ENCODE data around the gene CRTC3.

The CRTC3 gene

DNA sequence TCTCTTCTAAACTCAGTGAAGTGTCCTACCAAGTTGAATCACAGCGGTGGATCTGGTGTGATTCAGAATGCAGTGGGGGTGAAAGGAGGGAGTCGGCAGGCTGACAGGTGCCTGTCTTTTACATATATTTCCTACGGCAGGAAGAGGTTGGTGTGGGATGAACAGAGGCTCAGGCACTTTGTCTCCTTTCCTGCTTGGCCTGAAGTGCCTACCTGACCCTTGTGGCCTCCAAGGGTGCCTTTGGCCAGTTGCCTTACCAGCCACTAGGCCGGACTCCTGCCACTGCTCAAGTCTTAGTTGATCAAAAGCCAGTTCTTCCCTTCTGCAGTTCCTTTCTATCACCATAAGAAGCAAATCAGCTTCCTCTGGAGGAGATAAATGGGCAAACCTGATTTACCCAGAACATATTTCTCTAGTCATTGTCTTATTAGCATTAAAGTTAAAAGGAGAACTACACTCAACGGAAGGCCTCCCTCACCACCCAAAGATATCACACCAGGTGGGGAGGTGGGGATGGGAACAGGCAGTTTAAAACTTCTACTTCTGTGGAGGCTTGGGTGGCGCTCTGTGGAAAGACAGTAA is 52.1 kb downstream of the CRTC3 start:
- Histone ChIP-seq H3K9ac (ENCODE audit: low read length) (no peak overlapping the region), H2BK5ac (ENCODE audit: low read depth, low read length, poor library complexity) (no peak overlapping the region), H3K9me3 (ENCODE audit: insufficient read depth, low read depth, low read length) (no peaks in the 10 kb centered on the region), H4K8ac (ENCODE audit: low read depth, low read length) (no peak overlapping the region), H4K91ac (ENCODE audit: low read depth, low read length) (no peak overlapping the region), H3K23ac (ENCODE audit: low read length) (no peak overlapping the region), H2AFZ (ENCODE audit: insufficient read depth, low read length, poor library complexity) (no peak overlapping the region), H3K79me1 (ENCODE audit: low read length) (no peaks in the 10 kb centered on the region), H2BK120ac (ENCODE audit: insufficient read depth, low read length, poor library complexity) (no peak overlapping the region), H3K27me3 (ENCODE audit: insufficient read depth, low read length) (no peaks in the 10 kb centered on the region), H3K27ac (ENCODE audit: low read depth, low read length) (no peak overlapping the region), H3K14ac (ENCODE audit: low read length) (peak overlapping the region; percentile 24), H2BK12ac (ENCODE audit: low read length) (no peak overlapping the region), H3K36me3 (ENCODE audit: control insufficient read depth in 1 of 2, insufficient read depth in 2 of 2, low read length in 2 of 2) (peaks cover 0 to 1% of the 10 kb centered on the region in 2 experiments), H3K4ac (ENCODE audit: low read depth, low read length) (peak overlapping the region; percentile 33), H4K12ac (ENCODE audit: low read depth, low read length) (no peak overlapping the region), H3K4me2 (ENCODE audit: low read length) (no peak overlapping the region), H3K18ac (ENCODE audit: low read length) (no peak overlapping the region), H3K4me3 (ENCODE audit: low read depth, low read length) (no peak overlapping the region), H3K79me2 (ENCODE audit: control insufficient read depth, insufficient read depth, low read length, poor library complexity) (peaks cover 2% of the 10 kb centered on the region), H2AK5ac (ENCODE audit: low read length) (peak overlapping the region; percentile 81), H3K4me1 (ENCODE audit: control insufficient read depth in 1 of 2, insufficient read depth in 2 of 2, low read length in 2 of 2) (peaks cover 8 to 12% of the 10 kb centered on the region in 2 experiments)
- no peak for DNase-seq
- WGBS (ENCODE audit: extremely low coverage, insufficient coverage, insufficient read length): no CpG with 5 or more reads among the region's 6 CpGs

DNA sequence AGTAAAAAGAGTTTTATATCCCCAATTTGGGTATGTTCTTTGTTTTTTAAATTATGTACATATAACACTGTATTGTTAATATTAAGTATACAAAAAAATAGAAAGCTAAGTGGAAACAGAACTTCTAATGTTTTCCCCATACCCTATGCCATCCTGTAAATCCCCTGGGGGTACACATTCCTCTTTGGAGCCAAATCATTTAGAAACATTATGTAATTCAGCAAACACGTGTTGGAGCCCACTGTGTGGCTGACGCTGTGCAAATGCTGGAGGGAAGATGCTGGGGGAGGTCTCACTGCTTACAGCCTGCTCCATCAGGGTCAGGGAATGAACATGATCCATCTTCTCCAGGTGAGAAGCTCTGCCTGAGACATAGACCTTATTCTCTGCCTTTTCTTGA is 52.8 kb downstream of the CRTC3 start:
- H3K79me2 ChIP-seq (ENCODE audit: control insufficient read depth, insufficient read depth, low read length, poor library complexity): peaks cover 2% of the 10 kb centered on the region
- no peak overlapping the region for H2BK120ac ChIP-seq (ENCODE audit: insufficient read depth, low read length, poor library complexity)
- H3K14ac ChIP-seq (ENCODE audit: low read length): no peak overlapping the region
- no peak overlapping the region for H3K4me2 ChIP-seq (ENCODE audit: low read length)
- no peak overlapping the region for H2AK5ac ChIP-seq (ENCODE audit: low read length)
- no peaks in the 10 kb centered on the region for H3K79me1 ChIP-seq (ENCODE audit: low read length)
- no peak overlapping the region for H4K12ac ChIP-seq (ENCODE audit: low read depth, low read length)
- no peak overlapping the region for H4K8ac ChIP-seq (ENCODE audit: low read depth, low read length)
- no peak overlapping the region for H3K18ac ChIP-seq (ENCODE audit: low read length)
- no peak overlapping the region for H2BK5ac ChIP-seq (ENCODE audit: low read depth, low read length, poor library complexity)
- H2BK12ac ChIP-seq (ENCODE audit: low read length): no peak overlapping the region
- no peaks in the 10 kb centered on the region for H3K9me3 ChIP-seq (ENCODE audit: insufficient read depth, low read depth, low read length)
- WGBS (ENCODE audit: extremely low coverage, insufficient coverage, insufficient read length): no CpG with 5 or more reads among the region's 2 CpGs
- no peak overlapping the region for H3K4ac ChIP-seq (ENCODE audit: low read depth, low read length)
- H3K23ac ChIP-seq (ENCODE audit: low read length): no peak overlapping the region
- H4K91ac ChIP-seq (ENCODE audit: low read depth, low read length): no peak overlapping the region
- H3K27me3 ChIP-seq (ENCODE audit: insufficient read depth, low read length): no peaks in the 10 kb centered on the region
- no peak overlapping the region for H2AFZ ChIP-seq (ENCODE audit: insufficient read depth, low read length, poor library complexity)
- H3K4me3 ChIP-seq (ENCODE audit: low read depth, low read length): no peak overlapping the region
- no peak overlapping the region for H3K9ac ChIP-seq (ENCODE audit: low read length)
- H3K4me1 ChIP-seq (ENCODE audit: control insufficient read depth in 1 of 2, insufficient read depth in 2 of 2, low read length in 2 of 2): peaks cover 8 to 12% of the 10 kb centered on the region in 2 experiments
- DNase-seq: no peak
- no peak overlapping the region for H3K27ac ChIP-seq (ENCODE audit: low read depth, low read length)
- peaks cover 0 to 1% of the 10 kb centered on the region in 2 experiments for H3K36me3 ChIP-seq (ENCODE audit: control insufficient read depth in 1 of 2, insufficient read depth in 2 of 2, low read length in 2 of 2)

DNA sequence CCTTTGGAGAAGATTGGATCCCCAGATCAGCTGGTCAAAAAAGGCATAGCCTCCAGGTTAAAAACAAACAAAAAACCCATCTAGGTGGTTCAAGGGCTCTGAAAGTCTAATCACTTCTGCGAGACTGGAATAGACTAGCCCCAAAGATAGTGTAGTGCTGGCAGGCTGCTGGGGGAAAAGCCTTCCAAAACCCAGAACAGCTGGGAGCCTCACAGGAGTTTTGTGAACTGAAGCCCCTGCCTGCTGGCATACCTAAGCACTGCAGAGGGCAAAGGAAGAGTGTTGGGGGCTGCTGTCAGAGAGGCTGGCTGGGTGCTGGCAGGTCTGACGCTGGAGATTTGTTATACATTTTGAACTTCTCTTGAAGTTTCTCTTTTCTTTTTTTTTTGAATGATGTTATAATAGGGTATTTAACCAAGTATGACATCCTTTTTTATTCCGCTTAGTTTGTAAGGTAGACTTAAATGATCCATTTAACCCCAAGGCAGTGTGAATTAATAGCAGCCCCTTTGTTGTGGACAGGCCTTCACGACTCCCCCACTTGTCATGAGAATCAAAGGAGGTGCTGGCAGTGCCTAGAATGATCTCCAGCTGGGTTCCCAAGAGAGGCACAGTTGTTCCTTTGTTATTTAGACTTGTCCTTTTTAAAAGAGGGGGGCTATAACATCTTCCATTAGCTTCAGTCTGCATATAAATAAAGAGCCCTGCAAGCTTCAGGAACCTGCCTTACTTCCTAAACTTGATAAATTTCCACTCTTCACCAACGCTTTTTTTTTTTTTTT is 53.9 kb downstream of the CRTC3 start:
- no peak overlapping the region for H2BK5ac ChIP-seq (ENCODE audit: low read depth, low read length, poor library complexity)
- H2BK12ac ChIP-seq (ENCODE audit: low read length): no peak overlapping the region
- H3K9me3 ChIP-seq (ENCODE audit: insufficient read depth, low read depth, low read length): no peaks in the 10 kb centered on the region
- no peaks in the 10 kb centered on the region for H3K79me2 ChIP-seq (ENCODE audit: control insufficient read depth, insufficient read depth, low read length, poor library complexity)
- no CpG with 5 or more reads among the region's 5 CpGs for WGBS (ENCODE audit: extremely low coverage, insufficient coverage, insufficient read length)
- no peak overlapping the region for H3K4me2 ChIP-seq (ENCODE audit: low read length)
- no peaks in the 10 kb centered on the region for H3K27me3 ChIP-seq (ENCODE audit: insufficient read depth, low read length)
- no peak overlapping the region for H3K4me3 ChIP-seq (ENCODE audit: low read depth, low read length)
- H4K8ac ChIP-seq (ENCODE audit: low read depth, low read length): no peak overlapping the region
- H2AFZ ChIP-seq (ENCODE audit: insufficient read depth, low read length, poor library complexity): no peak overlapping the region
- no peak overlapping the region for H2AK5ac ChIP-seq (ENCODE audit: low read length)
- H3K18ac ChIP-seq (ENCODE audit: low read length): no peak overlapping the region
- peaks cover 8 to 12% of the 10 kb centered on the region in 2 experiments for H3K4me1 ChIP-seq (ENCODE audit: control insufficient read depth in 1 of 2, insufficient read depth in 2 of 2, low read length in 2 of 2)
- H3K9ac ChIP-seq (ENCODE audit: low read length): no peak overlapping the region
- no peak overlapping the region for H3K23ac ChIP-seq (ENCODE audit: low read length)
- DNase-seq: no peak
- H3K14ac ChIP-seq (ENCODE audit: low read length): no peak overlapping the region
- H3K4ac ChIP-seq (ENCODE audit: low read depth, low read length): no peak overlapping the region
- H3K36me3 ChIP-seq (ENCODE audit: control insufficient read depth in 1 of 2, insufficient read depth in 2 of 2, low read length in 2 of 2): peaks cover 2 to 4% of the 10 kb centered on the region in 2 experiments
- H4K12ac ChIP-seq (ENCODE audit: low read depth, low read length): no peak overlapping the region
- no peak overlapping the region for H4K91ac ChIP-seq (ENCODE audit: low read depth, low read length)
- H2BK120ac ChIP-seq (ENCODE audit: insufficient read depth, low read length, poor library complexity): no peak overlapping the region
- H3K27ac ChIP-seq (ENCODE audit: low read depth, low read length): no peak overlapping the region
- no peaks in the 10 kb centered on the region for H3K79me1 ChIP-seq (ENCODE audit: low read length)

DNA sequence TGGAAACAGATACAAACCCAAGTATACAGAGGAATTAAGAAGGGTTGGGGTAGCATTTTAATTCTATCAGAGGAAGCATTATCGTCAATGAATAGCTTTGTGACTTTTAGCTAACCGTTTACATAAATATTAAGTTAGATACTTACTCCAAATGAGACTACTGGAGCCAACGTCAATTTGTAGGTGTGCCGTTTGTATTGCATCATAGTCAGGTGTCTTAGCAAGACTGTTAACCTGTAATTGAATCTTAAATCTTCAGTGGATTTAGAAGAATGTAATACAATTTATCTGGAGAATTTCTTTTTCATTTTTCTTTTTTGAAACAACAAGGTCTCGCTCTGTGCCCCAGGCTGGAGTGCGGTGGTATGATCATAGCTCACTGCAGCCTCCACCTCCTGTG is 55.1 kb downstream of the CRTC3 start:
- H3K14ac ChIP-seq (ENCODE audit: low read length): no peak overlapping the region
- no peak overlapping the region for H2AK5ac ChIP-seq (ENCODE audit: low read length)
- H3K4me2 ChIP-seq (ENCODE audit: low read length): no peak overlapping the region
- no peak overlapping the region for H4K12ac ChIP-seq (ENCODE audit: low read depth, low read length)
- no peak overlapping the region for H4K8ac ChIP-seq (ENCODE audit: low read depth, low read length)
- H3K27ac ChIP-seq (ENCODE audit: low read depth, low read length): no peak overlapping the region
- peaks cover 5 to 12% of the 10 kb centered on the region in 2 experiments for H3K4me1 ChIP-seq (ENCODE audit: control insufficient read depth in 1 of 2, insufficient read depth in 2 of 2, low read length in 2 of 2)
- no peak overlapping the region for H3K4ac ChIP-seq (ENCODE audit: low read depth, low read length)
- no peak overlapping the region for H2BK5ac ChIP-seq (ENCODE audit: low read depth, low read length, poor library complexity)
- no peaks in the 10 kb centered on the region for H3K27me3 ChIP-seq (ENCODE audit: insufficient read depth, low read length)
- H2BK120ac ChIP-seq (ENCODE audit: insufficient read depth, low read length, poor library complexity): no peak overlapping the region
- no peaks in the 10 kb centered on the region for H3K79me1 ChIP-seq (ENCODE audit: low read length)
- no CpG with 5 or more reads among the region's 6 CpGs for WGBS (ENCODE audit: extremely low coverage, insufficient coverage, insufficient read length)
- H3K4me3 ChIP-seq (ENCODE audit: low read depth, low read length): no peak overlapping the region
- no peak for DNase-seq
- no peak overlapping the region for H3K23ac ChIP-seq (ENCODE audit: low read length)
- no peak overlapping the region for H4K91ac ChIP-seq (ENCODE audit: low read depth, low read length)
- H3K9me3 ChIP-seq (ENCODE audit: insufficient read depth, low read depth, low read length): no peaks in the 10 kb centered on the region
- peaks cover 2 to 3% of the 10 kb centered on the region in 2 experiments for H3K36me3 ChIP-seq (ENCODE audit: control insufficient read depth in 1 of 2, insufficient read depth in 2 of 2, low read length in 2 of 2)
- H3K18ac ChIP-seq (ENCODE audit: low read length): no peak overlapping the region
- no peaks in the 10 kb centered on the region for H3K79me2 ChIP-seq (ENCODE audit: control insufficient read depth, insufficient read depth, low read length, poor library complexity)
- H2BK12ac ChIP-seq (ENCODE audit: low read length): no peak overlapping the region
- H3K9ac ChIP-seq (ENCODE audit: low read length): no peak overlapping the region
- H2AFZ ChIP-seq (ENCODE audit: insufficient read depth, low read length, poor library complexity): no peak overlapping the region
